IPS-15b (cell line): ENCODE results near the gene SYNPO.

Source experiments
- H3K27me3 ChIP-seq: one replicate; pipeline ENCODE4 v1.6.1; 2013; ENCODE audit warnings: low read length; ENCODE audit not compliant: control insufficient read depth, insufficient read depth
- H3K36me3 ChIP-seq: one replicate; pipeline ENCODE4 v1.6.1; 2013; ENCODE audit warnings: low read length; ENCODE audit not compliant: control insufficient read depth, insufficient read depth
- H3K4me1 ChIP-seq: one replicate; pipeline ENCODE4 v1.6.1; 2013; ENCODE audit warnings: mild to moderate bottlenecking, low read length; ENCODE audit not compliant: control insufficient read depth, insufficient read depth
- H3K4me3 ChIP-seq: one replicate; pipeline ENCODE4 v1.5.1; 2013; ENCODE audit warnings: low read depth, low read length
- H3K9ac ChIP-seq: one replicate; pipeline ENCODE4 v1.6.1; 2013; ENCODE audit warnings: low read depth, mild to moderate bottlenecking, low read length
- H3K9me3 ChIP-seq: one replicate; pipeline ENCODE4 v1.6.1; 2013; ENCODE audit warnings: mild to moderate bottlenecking, low read length; ENCODE audit not compliant: control insufficient read depth, insufficient read depth

SYNPO gene

DNA sequence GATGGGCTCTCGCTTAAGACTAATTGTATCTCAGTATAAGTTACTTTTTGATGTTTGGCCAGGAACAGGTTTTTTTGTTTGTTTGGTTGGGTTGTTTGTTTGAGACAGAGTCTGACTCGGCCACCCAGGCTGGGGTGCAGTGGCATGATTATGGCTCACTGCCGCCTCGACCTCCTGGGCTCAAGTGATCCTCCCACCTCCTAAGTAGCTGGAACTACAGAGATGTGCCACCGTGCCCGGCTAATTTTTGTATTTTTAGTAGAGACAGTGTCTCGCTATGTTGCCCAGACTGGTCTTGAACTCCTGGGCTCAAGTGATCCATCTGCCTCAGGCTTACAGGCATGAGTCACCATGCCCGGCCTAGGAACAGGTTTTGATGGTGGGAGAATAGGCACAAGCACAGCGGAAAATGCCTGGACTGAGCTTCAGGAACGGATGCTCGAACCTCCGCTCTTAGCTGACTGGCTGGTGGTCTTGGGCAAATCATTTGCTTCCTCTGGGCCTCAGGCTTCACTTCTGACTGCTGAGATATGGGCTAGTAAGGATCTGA lies 11.4 kb upstream of the SYNPO start:
- Histone ChIP-seq H3K27me3 (peaks cover 11% of the 10 kb centered on the region), H3K9me3 (no peaks in the 10 kb centered on the region), H3K9ac (no peak overlapping the region), H3K4me3 (no peak overlapping the region), H3K4me1 (peaks cover 7% of the 10 kb centered on the region), H3K36me3 (no peaks in the 10 kb centered on the region)

DNA sequence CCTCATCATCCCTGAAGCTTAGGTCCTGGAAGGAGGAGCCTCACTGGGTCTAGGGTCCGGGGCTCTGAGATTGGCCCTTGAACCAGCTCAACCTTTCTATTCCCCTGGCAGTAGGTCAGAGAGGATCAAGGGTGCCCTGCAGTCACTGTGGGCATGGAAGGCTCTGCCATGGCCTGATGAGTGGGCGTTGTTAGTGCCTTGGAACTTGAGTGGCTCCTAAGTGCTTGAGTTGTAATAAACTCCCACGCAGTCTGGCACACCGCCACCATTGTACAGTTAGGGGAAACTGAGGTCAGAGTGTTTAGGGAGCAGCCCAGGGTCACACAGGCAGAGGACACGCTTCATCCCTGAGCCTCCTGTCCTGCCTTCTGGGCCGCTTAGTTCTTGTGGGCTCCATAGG lies 10.4 kb upstream of the SYNPO start:
- Histone ChIP-seq H3K27me3 (peaks cover 6% of the 10 kb centered on the region), H3K36me3 (no peaks in the 10 kb centered on the region), H3K4me1 (peaks cover 4% of the 10 kb centered on the region), H3K9ac (no peak overlapping the region), H3K4me3 (no peak overlapping the region), H3K9me3 (no peaks in the 10 kb centered on the region)

DNA sequence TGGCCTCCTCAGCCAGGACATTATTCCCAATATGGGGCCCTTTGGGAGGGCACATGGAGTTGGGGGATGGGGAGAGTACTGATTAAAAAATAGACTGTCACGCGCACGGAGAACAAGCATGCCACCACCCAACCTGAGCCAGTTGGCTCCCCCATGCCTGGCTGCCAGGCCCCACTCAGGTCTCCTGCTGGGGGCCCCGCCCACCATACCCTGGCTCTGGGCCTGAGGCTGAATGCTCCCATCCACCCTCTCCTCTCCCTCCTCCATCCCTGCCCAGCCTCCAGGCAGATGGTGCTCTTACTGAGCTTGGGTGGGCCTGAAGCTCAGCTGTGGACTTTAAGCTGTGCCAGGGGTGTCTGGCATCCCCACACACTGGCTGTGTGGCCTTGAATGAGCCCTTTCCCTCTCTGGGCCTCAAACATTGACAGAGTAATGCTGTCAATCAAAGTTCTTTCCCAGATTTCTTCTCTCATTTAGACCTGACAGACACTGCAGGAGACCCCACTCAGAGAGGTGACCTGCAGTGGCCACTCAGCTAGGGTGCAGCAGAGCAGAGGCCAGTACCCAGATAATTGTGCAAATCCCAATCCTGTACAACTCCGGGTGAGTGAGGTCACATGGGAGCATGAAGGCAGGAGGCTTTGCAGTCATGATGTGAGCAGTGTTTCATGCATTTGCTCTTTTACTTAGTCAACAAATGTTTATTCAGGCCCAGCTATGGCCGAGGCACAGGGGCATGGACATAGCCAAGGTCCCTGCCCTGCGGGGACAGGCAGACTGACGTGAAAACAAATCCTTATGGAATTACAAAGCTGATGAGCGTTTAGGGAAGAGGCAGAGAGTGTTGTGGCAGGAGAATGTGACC lies 9.8 kb upstream of the SYNPO start:
- peaks cover 4% of the 10 kb centered on the region for H3K4me1 ChIP-seq
- H3K36me3 ChIP-seq: no peaks in the 10 kb centered on the region
- no peak overlapping the region for H3K4me3 ChIP-seq
- no peaks in the 10 kb centered on the region for H3K27me3 ChIP-seq
- H3K9ac ChIP-seq: no peak overlapping the region
- no peaks in the 10 kb centered on the region for H3K9me3 ChIP-seq

DNA sequence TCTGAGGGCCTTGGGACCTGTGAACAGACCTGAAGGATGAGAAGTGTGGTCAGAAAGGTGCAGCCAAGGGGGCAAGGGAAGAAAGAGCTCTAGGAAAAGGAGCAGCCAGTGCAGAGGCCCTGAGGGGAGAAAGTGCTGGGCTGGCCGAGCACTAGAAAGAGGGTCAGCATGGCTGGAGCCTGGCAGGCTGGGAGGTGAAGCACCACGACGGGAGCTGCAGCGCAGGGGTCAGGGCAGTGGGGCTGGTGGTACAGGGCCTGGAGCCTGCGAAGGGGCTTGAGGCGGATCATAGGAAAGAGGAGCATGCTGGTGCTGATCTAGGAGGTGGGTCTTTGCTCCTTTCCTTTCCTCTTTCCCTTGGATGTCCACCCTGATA lies 9.1 kb upstream of the SYNPO start:
- Histone ChIP-seq H3K27me3 (no peaks in the 10 kb centered on the region), H3K9ac (no peak overlapping the region), H3K4me1 (no peaks in the 10 kb centered on the region), H3K4me3 (no peak overlapping the region), H3K36me3 (no peaks in the 10 kb centered on the region), H3K9me3 (no peaks in the 10 kb centered on the region)

DNA sequence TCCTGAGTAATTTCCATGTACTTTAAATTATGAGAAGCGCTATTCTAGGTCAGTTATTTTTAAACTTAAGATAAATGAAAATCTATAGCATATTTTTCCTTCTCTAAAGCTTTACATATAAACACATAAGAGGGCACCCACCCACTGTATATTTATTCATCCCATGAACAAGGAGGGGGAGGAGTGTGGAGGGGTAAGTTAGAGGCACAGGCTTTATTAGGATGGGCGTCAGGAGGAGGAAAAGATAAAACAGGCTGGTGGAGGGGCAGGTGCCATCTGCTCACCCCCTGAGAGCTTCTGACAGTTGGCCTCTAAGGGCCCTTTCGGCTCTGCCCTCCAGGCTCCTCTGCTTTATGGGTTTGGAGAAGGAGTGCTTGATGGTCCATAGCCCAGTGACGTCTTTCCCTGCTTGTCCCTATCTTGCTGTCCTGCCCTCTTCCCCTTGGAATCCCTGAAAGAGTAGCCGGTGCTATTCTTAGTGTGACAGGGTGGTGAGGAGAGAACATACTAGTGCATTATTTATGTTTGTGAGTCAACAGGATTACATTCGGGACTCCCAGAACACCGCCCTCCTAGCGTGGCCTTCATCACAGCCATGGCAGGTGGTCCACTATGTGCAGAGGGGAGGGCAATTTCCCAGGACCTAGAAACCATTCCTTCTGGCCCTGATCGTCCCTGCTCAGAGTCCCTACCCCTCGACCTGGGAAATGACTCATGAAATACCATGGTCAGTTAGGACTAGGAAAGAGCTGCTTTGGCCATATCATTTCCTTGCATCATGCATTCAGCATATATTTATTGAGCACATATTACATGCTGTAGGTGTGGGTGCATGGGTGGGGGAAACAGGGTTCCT lies 7.9 kb upstream of the SYNPO start:
- Histone ChIP-seq H3K36me3 (no peaks in the 10 kb centered on the region), H3K4me1 (no peaks in the 10 kb centered on the region), H3K27me3 (no peaks in the 10 kb centered on the region), H3K9ac (no peak overlapping the region), H3K4me3 (no peak overlapping the region), H3K9me3 (no peaks in the 10 kb centered on the region)

DNA sequence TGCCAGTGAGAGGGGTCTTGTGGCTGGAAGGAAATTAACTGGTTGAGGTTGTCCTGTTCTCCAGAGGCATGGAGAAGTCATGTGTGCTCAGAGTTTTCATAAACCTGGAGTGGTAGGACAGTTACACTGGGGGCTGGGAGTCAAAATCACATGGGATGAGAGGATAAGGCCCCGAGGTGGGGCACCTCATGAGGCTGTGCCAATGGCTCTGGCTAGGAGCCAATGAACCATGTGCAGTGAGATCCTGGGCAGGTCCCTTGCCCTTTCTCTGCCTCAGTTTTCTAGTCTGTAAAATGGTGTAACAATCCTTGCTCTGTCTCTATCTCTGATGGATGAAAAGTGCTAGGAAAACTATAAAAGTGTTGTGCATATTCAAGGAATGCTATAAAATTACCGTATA lies 7.0 kb upstream of the SYNPO start:
- Histone ChIP-seq H3K36me3 (no peaks in the 10 kb centered on the region), H3K4me1 (peaks cover 5% of the 10 kb centered on the region), H3K4me3 (no peak overlapping the region), H3K9me3 (no peaks in the 10 kb centered on the region), H3K9ac (no peak overlapping the region), H3K27me3 (no peaks in the 10 kb centered on the region)

DNA sequence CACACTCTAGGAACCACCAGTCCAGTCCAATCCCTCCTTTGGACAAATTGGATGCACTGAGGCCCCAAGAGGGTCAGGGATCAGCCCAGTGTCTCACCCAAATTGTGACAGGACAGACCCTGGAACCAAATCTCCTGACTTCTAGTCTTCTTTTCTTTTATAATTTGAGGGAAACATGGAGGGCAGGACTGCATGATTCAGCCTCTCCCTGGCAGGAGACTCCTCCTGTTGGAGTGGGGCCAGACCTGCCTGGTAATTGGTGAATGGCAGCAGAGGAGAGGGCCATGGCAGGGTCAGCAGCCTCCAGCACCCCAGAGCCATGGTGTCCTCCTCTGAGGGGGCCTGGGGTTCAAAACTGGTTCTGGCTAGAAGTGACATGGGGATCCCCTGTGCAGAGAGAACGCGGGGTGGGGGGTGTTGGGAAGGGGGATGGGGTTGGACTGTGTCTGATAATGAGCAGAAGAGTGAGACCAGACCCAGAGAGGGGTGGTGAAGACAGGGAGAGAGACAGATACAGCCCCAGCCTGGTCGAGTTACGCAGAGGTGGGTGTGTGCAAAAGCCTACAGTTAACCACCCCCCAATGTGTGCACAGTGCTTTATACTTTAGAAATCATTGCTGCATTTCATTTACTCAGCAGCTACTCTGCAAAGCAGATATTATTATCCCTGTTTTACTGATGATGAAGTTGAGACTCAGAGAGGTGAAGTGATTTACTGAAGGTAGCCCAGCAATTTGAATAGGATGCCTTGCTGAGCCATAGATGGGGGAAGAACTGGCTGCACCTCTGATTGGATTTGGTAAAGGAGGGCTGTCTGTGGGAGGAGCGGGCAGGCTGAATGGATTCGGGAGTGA lies 3.8 kb upstream of the SYNPO start:
- Histone ChIP-seq H3K36me3 (no peaks in the 10 kb centered on the region), H3K4me3 (no peak overlapping the region), H3K27me3 (no peaks in the 10 kb centered on the region), H3K9me3 (no peaks in the 10 kb centered on the region), H3K4me1 (peaks cover 8% of the 10 kb centered on the region), H3K9ac (no peak overlapping the region)

DNA sequence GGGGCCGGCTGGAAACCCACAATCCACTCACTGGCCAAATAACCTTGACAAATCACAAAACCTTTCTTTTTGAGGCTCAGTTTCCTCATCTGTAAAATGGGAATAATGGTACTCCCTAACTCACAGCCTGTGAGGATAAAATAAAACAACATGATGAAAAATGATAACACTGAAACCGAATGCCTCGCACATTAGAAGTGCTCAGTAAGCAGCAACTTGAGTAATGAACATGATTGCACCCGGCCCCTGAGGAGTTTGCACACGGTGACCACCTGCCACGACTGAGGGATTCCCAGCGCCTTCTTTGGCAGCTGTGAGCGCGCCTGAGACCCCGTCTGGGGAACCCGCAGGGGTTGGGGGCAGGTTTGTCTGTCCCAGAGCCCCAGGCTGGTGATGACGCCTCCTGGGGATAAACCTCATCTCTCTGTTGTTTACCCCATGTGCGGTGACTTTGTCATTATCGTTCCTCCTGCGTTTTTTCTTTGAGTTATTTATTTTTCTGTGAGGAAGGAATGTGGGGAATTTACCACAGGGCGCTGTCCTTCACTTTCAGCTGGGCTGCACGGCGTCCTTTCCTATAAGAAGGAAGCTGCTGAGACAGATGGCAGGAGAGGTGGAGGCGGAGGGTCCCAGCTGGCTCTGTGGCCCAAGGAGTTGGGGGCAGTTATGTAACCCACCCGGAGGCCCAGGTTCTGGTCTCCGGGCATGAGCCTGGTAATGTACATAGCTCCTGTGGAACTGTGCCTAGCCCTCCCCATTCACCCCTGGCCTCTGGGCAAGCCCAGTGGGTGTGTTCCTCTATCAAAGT lies 3.0 kb upstream of the SYNPO start:
- no peaks in the 10 kb centered on the region for H3K36me3 ChIP-seq
- no peaks in the 10 kb centered on the region for H3K27me3 ChIP-seq
- H3K4me3 ChIP-seq: no peak overlapping the region
- no peak overlapping the region for H3K9ac ChIP-seq
- no peaks in the 10 kb centered on the region for H3K9me3 ChIP-seq
- peaks cover 8% of the 10 kb centered on the region for H3K4me1 ChIP-seq

DNA sequence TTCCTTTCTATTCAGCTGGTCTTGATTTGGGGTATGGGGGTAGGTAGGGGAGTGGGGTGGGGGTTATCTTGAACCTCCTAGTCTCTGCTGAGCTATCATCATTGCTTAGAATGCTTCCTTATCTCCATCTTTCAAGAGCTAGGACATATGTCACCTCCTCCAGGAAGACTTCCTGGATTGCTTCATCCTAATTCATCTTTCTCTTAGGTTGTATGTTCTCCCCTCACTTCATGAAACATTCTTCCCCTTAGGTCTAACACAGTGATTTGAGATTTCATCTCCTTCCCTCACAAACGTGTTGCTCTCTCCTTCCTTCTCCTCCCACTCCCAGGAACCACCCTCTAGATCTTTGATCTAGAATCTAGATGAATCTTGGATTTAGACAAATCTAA lies 2.4 kb upstream of the SYNPO start:
- no peak overlapping the region for H3K4me3 ChIP-seq
- H3K27me3 ChIP-seq: no peaks in the 10 kb centered on the region
- peaks cover 8% of the 10 kb centered on the region for H3K4me1 ChIP-seq
- no peak overlapping the region for H3K9ac ChIP-seq
- H3K9me3 ChIP-seq: no peaks in the 10 kb centered on the region
- no peaks in the 10 kb centered on the region for H3K36me3 ChIP-seq

DNA sequence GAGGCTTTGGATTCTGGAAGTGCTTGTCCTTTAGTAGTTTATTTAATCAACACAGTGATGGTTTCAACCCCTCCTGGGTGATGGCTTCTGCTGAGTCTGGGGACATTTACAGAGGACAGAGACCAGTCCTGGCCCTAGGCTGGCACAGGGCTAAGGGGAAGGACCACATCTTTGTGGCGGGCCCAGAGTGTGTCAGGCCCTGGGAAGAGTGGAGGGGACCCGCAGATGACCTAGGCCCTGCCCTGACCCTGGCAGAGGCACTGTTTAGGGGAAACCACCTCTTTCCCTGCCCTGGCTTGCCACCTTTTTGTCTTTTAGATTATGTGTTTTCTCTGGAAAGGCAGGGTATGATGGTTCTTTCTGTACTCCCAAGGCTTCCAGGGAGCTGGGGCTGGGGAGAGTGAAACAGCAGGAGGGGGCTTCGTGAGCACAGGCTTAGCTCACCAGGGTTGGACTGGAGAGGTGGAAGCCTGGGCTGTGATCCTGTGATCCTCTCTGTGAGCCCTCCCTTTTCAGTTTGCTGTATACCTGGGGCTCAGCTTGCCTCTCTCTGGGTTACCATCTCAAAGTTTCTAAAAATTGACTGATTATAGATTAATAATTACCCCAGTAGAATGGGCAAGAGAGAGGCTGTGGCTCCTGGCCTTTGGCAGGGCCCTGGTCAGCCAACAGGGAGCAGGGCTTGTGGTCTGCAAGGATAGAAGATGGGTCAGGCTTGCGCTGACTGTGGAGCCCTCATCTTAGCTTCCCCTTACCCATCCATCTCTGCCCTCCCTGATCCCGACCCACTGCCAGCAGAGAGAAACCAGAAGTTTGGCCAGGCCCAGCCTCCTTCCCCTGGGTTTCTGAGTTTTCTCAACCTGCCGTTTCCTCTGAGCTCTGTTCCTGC lies 1.7 kb upstream of the SYNPO start:
- H3K27me3 ChIP-seq: no peaks in the 10 kb centered on the region
- H3K9ac ChIP-seq: no peak overlapping the region
- H3K9me3 ChIP-seq: no peaks in the 10 kb centered on the region
- H3K4me3 ChIP-seq: no peak overlapping the region
- H3K4me1 ChIP-seq: peaks cover 8% of the 10 kb centered on the region
- no peaks in the 10 kb centered on the region for H3K36me3 ChIP-seq
